ENCODE results near the gene AKR1C8. TPM values are rescaled to one million over a fixed set of nuclear protein-coding genes. Genes with fewer than 3 reads are reported as not detected.

Gene AKR1C8
- total and polyA plus RNA-seq, 2 experiments from 2014 or later, result not detected

DNA sequence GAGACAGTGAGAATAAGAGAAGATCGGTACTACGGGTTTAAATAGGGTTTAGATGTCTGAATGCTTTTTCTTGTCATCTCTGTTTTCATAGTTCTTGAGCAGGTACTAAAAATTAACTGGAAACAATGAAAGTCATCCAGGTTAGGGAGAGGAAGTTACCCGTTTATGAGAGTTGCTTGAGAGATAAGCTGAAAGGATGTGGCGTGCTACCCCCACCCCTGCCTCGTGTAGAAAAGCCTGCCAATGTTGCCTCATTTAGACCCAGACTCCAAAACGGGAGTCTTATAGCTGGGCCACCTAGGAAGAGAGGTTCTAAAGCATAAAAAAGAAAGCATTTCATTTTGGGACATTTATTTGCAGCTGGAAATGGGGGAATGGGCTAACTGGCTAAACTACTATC lies 21.8 kb upstream of the AKR1C8 start:
- Histone ChIP-seq H3K79me2 (ENCODE audit: insufficient read depth) (no peaks in the 10 kb centered on the region), H3K27ac (no peak overlapping the region), H3K4me2 (ENCODE audit: unreplicated experiment) (no peak overlapping the region), H3F3A (ENCODE audit: insufficient read depth) (no peaks in the 10 kb centered on the region), H3K27me3 (replicated peaks; ENCODE audit: insufficient read depth) (peaks cover 13% of the 10 kb centered on the region), H3K4me3 (no peak overlapping the region), H3K9ac (no peak overlapping the region), H4K20me1 (ENCODE audit: insufficient read depth) (no peaks in the 10 kb centered on the region), H2AFZ (no peak overlapping the region), H3K9me3 (ENCODE audit: low read depth) (no peaks in the 10 kb centered on the region), H3K9me2 (ENCODE audit: insufficient read depth) (no peaks in the 10 kb centered on the region), H3K4me1 (ENCODE audit: insufficient read depth) (no peaks in the 10 kb centered on the region), H3K36me3 (ENCODE audit: low read depth) (no peaks in the 10 kb centered on the region)
- 61% methylated on average over 6 of the region's 6 CpGs for WGBS, 2 experiments (ENCODE audit: low coverage in 1 of 2, low lambda C conversion rate in 2 of 2, missing lambda C conversion rate in 2 of 2)
- TF ChIP-seq EZH2 (IDR thresholded peaks at IDR 0.05; ENCODE audit: insufficient read depth, poor library complexity, severe bottlenecking) (no peak), EZH2phosphoT487 (IDR thresholded peaks at IDR 0.05; ENCODE audit: insufficient read depth, low read depth) (no peak)
- in situ Hi-C loops (cut with MboI), result no loop called here
- DNase-seq, result no peak

DNA sequence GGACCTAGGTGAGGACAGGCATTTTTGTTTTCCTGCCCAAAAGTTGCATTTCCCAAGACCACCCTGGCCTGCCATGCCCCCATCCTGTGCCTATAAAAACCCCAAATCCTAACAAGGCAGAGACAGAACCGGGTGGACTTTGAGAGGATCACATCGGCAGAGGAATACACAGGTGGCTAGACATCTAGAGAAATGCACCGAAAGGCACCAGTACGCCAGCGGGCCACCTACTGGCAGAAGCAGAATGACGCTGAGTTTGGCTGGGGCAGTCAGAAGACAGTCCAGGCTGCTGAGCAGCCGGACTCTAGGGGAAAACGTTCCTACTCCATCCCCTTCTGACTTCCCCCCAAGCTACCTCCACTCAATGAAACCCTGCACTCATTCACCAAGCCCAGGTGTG lies 14.4 kb upstream of the AKR1C8 start:
- Histone ChIP-seq H3K27me3 (replicated peaks; ENCODE audit: insufficient read depth) (no peaks in the 10 kb centered on the region), H4K20me1 (ENCODE audit: insufficient read depth) (no peaks in the 10 kb centered on the region), H3F3A (ENCODE audit: insufficient read depth) (no peaks in the 10 kb centered on the region), H3K4me2 (ENCODE audit: unreplicated experiment) (no peak overlapping the region), H3K9me2 (ENCODE audit: insufficient read depth) (no peaks in the 10 kb centered on the region), H3K4me3 (no peak overlapping the region), H3K36me3 (ENCODE audit: low read depth) (no peaks in the 10 kb centered on the region), H2AFZ (no peak overlapping the region), H3K27ac (no peak overlapping the region), H3K9ac (no peak overlapping the region), H3K79me2 (ENCODE audit: insufficient read depth) (no peaks in the 10 kb centered on the region), H3K4me1 (ENCODE audit: insufficient read depth) (no peaks in the 10 kb centered on the region), H3K9me3 (ENCODE audit: low read depth) (no peaks in the 10 kb centered on the region)
- TF ChIP-seq EZH2phosphoT487 (IDR thresholded peaks at IDR 0.05; ENCODE audit: insufficient read depth, low read depth) (no peak), EZH2 (IDR thresholded peaks at IDR 0.05; ENCODE audit: insufficient read depth, poor library complexity, severe bottlenecking) (no peak)
- 85% methylated on average over 8 of the region's 8 CpGs for WGBS, 2 experiments (ENCODE audit: low coverage in 1 of 2, low lambda C conversion rate in 2 of 2, missing lambda C conversion rate in 2 of 2)
- DNase-seq, result no peak
- in situ Hi-C loops (cut with MboI), result no loop called here

GRCh38 chr10:5198386-5198785 lies 13.4 kb upstream of the AKR1C8 start:
- Histone ChIP-seq H3K36me3 (ENCODE audit: low read depth) (no peaks in the 10 kb centered on the region), H3K4me3 (no peak overlapping the region), H3K9ac (no peak overlapping the region), H3K27me3 (replicated peaks; ENCODE audit: insufficient read depth) (no peaks in the 10 kb centered on the region), H3K9me3 (ENCODE audit: low read depth) (no peaks in the 10 kb centered on the region), H3K4me1 (ENCODE audit: insufficient read depth) (no peaks in the 10 kb centered on the region), H2AFZ (no peak overlapping the region), H3K9me2 (ENCODE audit: insufficient read depth) (no peaks in the 10 kb centered on the region), H4K20me1 (ENCODE audit: insufficient read depth) (no peaks in the 10 kb centered on the region), H3K27ac (no peak overlapping the region), H3F3A (ENCODE audit: insufficient read depth) (no peaks in the 10 kb centered on the region), H3K4me2 (ENCODE audit: unreplicated experiment) (no peak overlapping the region), H3K79me2 (ENCODE audit: insufficient read depth) (no peaks in the 10 kb centered on the region)
- DNase-seq, result peak; percentile 43
- TF ChIP-seq EZH2phosphoT487 (IDR thresholded peaks at IDR 0.05; ENCODE audit: insufficient read depth, low read depth) (no peak), EZH2 (IDR thresholded peaks at IDR 0.05; ENCODE audit: insufficient read depth, poor library complexity, severe bottlenecking) (no peak)
- WGBS, 2 experiments (ENCODE audit: low coverage in 1 of 2, low lambda C conversion rate in 2 of 2, missing lambda C conversion rate in 2 of 2), result 29 to 44% methylated on average over 3 of the region's 3 CpGs
- in situ Hi-C loops (cut with MboI), result no loop called here

GRCh38 chr10:5196702-5197113 lies 11.8 kb upstream of the AKR1C8 start, which contains the start of gene AKR1C4:
AKR1C4 (plus strand) TSS chr10:5196837; CDS start chr10:5196868, 31 bp downstream.
- no peak within 1 kb of the TSS for H3K27ac ChIP-seq
- no peaks in the 10 kb centered on the region for H4K20me1 ChIP-seq (ENCODE audit: insufficient read depth)
- in situ Hi-C loops (cut with MboI), result no loop called here
- H3K9me2 ChIP-seq (ENCODE audit: insufficient read depth), result no peaks in the 10 kb centered on the region
- no peak for TF ChIP-seq EZH2 (IDR thresholded peaks at IDR 0.05; ENCODE audit: insufficient read depth, poor library complexity, severe bottlenecking)
- no peak for TF ChIP-seq EZH2phosphoT487 (IDR thresholded peaks at IDR 0.05; ENCODE audit: insufficient read depth, low read depth)
- H3K4me1 ChIP-seq (ENCODE audit: insufficient read depth), result no peaks in the 10 kb centered on the region
- no peak within 1 kb of the TSS for H3K4me2 ChIP-seq (ENCODE audit: unreplicated experiment)
- H3F3A ChIP-seq (ENCODE audit: insufficient read depth), result no peaks in the 10 kb centered on the region
- DNase-seq, result no peak
- H3K9ac ChIP-seq, result no peak within 1 kb of the TSS
- H3K4me3 ChIP-seq, result no peak within 1 kb of the TSS
- WGBS, 2 experiments (ENCODE audit: low coverage in 1 of 2, low lambda C conversion rate in 2 of 2, missing lambda C conversion rate in 2 of 2), result 19 to 32% methylated on average over 4 of the region's 4 CpGs
- H2AFZ ChIP-seq, result no peak within 1 kb of the TSS
- H3K27me3 ChIP-seq (replicated peaks; ENCODE audit: insufficient read depth), result no peaks in the 10 kb centered on the region
- no peaks in the 10 kb centered on the region for H3K79me2 ChIP-seq (ENCODE audit: insufficient read depth)
- H3K36me3 ChIP-seq (ENCODE audit: low read depth), result no peaks in the 10 kb centered on the region
- no peaks in the 10 kb centered on the region for H3K9me3 ChIP-seq (ENCODE audit: low read depth)

Data from GM23248 (cell line).